ENCODE results near the gene JCAD.

JCAD gene

DNA sequence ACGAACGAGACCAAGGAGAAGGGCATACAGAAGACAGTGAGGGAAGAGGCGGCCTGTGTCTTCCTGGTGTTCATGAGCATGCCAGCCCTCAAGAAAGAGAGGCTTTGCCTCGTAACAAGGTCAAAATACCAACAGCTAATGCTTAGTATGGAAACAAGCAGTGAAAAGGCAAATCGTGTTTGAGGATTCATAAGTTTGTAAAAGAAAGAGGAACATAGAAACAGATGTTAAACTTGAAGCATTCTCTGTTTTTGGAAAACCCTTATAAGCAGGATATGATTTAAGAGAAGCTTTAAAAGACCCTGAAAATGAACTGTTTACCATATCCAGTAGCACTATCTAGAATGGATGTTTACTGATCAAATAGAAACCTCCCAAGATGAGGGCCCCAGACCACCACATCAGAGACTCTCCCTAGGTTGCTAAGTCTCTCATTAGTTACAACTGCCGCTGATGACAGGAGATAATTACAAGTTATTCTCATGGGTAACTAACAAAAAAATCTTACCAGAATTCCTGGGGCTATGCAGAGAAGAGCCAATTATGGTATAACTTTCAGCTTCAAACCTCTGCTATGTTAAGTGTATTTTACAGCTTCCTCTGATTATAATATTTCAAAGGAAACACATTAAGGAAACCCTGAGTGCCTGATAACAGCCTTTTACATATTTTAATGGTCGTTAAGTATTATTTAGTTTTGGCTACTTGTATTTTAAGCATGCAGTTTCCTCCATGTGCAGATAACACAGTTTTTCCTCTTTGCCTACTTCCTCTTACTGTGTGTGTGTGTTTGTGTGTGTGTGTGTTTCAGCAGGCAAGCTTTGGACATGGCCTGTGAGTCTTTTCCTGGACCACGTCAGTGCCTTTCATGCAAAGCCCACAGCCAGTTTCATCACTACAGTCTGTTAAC is 17.9 kb downstream of the JCAD start:
- no peak for TF ChIP-seq GABPA (IDR thresholded peaks at IDR 0.05; ENCODE audit: low read depth)
- TF ChIP-seq, protein P1, sequence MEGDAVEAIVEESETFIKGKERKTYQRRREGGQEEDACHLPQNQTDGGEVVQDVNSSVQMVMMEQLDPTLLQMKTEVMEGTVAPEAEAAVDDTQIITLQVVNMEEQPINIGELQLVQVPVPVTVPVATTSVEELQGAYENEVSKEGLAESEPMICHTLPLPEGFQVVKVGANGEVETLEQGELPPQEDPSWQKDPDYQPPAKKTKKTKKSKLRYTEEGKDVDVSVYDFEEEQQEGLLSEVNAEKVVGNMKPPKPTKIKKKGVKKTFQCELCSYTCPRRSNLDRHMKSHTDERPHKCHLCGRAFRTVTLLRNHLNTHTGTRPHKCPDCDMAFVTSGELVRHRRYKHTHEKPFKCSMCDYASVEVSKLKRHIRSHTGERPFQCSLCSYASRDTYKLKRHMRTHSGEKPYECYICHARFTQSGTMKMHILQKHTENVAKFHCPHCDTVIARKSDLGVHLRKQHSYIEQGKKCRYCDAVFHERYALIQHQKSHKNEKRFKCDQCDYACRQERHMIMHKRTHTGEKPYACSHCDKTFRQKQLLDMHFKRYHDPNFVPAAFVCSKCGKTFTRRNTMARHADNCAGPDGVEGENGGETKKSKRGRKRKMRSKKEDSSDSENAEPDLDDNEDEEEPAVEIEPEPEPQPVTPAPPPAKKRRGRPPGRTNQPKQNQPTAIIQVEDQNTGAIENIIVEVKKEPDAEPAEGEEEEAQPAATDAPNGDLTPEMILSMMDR (IDR thresholded peaks at IDR 0.05; ENCODE audit: insufficient read depth, low read length) = no peak
- TF ChIP-seq SPI1 (IDR thresholded peaks at IDR 0.05; ENCODE audit: borderline replicate concordance, low read depth) = no peak
- no peak for TF ChIP-seq REST (IDR thresholded peaks at IDR 0.05; ENCODE audit: insufficient replicate concordance, low read depth)
- TF ChIP-seq POLR2AphosphoS5 (IDR thresholded peaks at IDR 0.05; ENCODE audit: low read depth) = no peak
- H3K27me3 ChIP-seq (ENCODE audit: insufficient read depth, poor library complexity, severe bottlenecking) = peaks cover 2% of the 10 kb centered on the region
- DNase-seq (ENCODE audit: low read depth in 1 of 2, low spot score in 1 of 2) = no peak
- no peak overlapping the region for H3K27ac ChIP-seq (replicated peaks)
- H3K4me3 ChIP-seq (replicated peaks; ENCODE audit: insufficient read depth, low read length) = no peak overlapping the region

DNA sequence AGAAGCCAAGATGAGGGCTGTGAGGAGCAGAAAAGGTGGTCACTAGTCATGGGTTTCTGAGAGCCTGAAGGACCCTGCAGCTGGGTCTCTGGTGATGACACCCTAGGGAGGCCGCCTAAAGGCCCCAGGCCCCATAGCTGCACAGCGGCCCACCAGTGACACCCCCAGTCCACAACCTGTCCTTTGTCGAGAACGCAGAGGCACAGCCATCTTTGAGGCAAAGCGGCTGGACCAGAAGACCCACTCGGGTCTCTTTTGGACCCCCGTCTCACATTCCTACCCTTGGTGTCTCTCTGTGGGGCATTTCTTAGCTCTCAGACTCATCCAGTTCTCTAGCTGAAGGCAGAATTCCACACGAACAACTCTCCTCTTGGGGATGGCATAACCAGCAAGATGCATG is 18.8 kb downstream of the JCAD start:
- no peak overlapping the region for H3K4me3 ChIP-seq (replicated peaks; ENCODE audit: insufficient read depth, low read length)
- peaks cover 2% of the 10 kb centered on the region for H3K27me3 ChIP-seq (ENCODE audit: insufficient read depth, poor library complexity, severe bottlenecking)
- DNase-seq (ENCODE audit: low read depth in 1 of 2, low spot score in 1 of 2) = no peak
- TF ChIP-seq, protein P1 (IDR thresholded peaks at IDR 0.05; ENCODE audit: insufficient read depth, low read length) = no peak
- TF ChIP-seq POLR2AphosphoS5 (IDR thresholded peaks at IDR 0.05; ENCODE audit: low read depth) (no peak), REST (IDR thresholded peaks at IDR 0.05; ENCODE audit: insufficient replicate concordance, low read depth) (no peak), GABPA (IDR thresholded peaks at IDR 0.05; ENCODE audit: low read depth) (no peak), SPI1 (IDR thresholded peaks at IDR 0.05; ENCODE audit: borderline replicate concordance, low read depth) (no peak)
- H3K27ac ChIP-seq (replicated peaks) = no peak overlapping the region

- no peak for DNase-seq (ENCODE audit: low read depth in 1 of 2, low spot score in 1 of 2)
- H3K27ac ChIP-seq (replicated peaks) = no peak overlapping the region
- TF ChIP-seq POLR2AphosphoS5 (IDR thresholded peaks at IDR 0.05; ENCODE audit: low read depth) (no peak), GABPA (IDR thresholded peaks at IDR 0.05; ENCODE audit: low read depth) (no peak), SPI1 (IDR thresholded peaks at IDR 0.05; ENCODE audit: borderline replicate concordance, low read depth) (no peak), REST (IDR thresholded peaks at IDR 0.05; ENCODE audit: insufficient replicate concordance, low read depth) (no peak)
- TF ChIP-seq, protein P1 (IDR thresholded peaks at IDR 0.05; ENCODE audit: insufficient read depth, low read length) = no peak
- no peak overlapping the region for H3K4me3 ChIP-seq (replicated peaks; ENCODE audit: insufficient read depth, low read length)
- no peaks in the 10 kb centered on the region for H3K27me3 ChIP-seq (ENCODE audit: insufficient read depth, poor library complexity, severe bottlenecking)
These were observed 19.4 kb downstream of the JCAD start for GRCh38 chr10:30039988-30040387.
